ENCODE results near the gene FOXM1.

FOXM1 gene

GRCh38 chr12:2853626-2854025 is 23.3 kb downstream of the FOXM1 start:
- TF ChIP-seq ARNT (IDR thresholded peaks at IDR 0.05) (no peak), L3MBTL2 (conservative IDR thresholded peaks at IDR 0.05) (no peak), NFRKB (IDR thresholded peaks at IDR 0.05) (no peak), PKNOX1 (IDR thresholded peaks at IDR 0.05) (no peak), CTBP1 (IDR thresholded peaks at IDR 0.05; ENCODE audit: borderline replicate concordance) (no peak), BHLHE40 (IDR thresholded peaks at IDR 0.05; ENCODE audit: borderline replicate concordance) (no peak), ZNF384 (IDR thresholded peaks at IDR 0.05) (no peak), TARDBP (IDR thresholded peaks at IDR 0.05) (no peak), SUZ12 (IDR thresholded peaks at IDR 0.05) (no peak), ELF4 (IDR thresholded peaks at IDR 0.05) (no peak), FOXK2 (IDR thresholded peaks at IDR 0.05) (no peak), HDGF (IDR thresholded peaks at IDR 0.05; ENCODE audit: borderline replicate concordance) (no peak), FOXA1 (IDR thresholded peaks at IDR 0.05) (no peak), FOXM1 (IDR thresholded peaks at IDR 0.05; ENCODE audit: borderline replicate concordance) (no peak), LEF1 (IDR thresholded peaks at IDR 0.05; ENCODE audit: borderline replicate concordance) (no peak), SP1 (IDR thresholded peaks at IDR 0.05) (no peak)
- POLR2A ChIA-PET, result interaction anchor here (0.7 to 1.4 kb wide), 3 partner anchors 9 to 27 kb away, joined by 3 to 5 read pairs (median 4); partner anchors contain the start of genes FOXM1 and RHNO1
- DNase-seq (ENCODE audit: extremely low spot score), result peak; percentile 92
- CTCF ChIA-PET, result interaction anchor here (0.6 to 2.1 kb wide), 9 partner anchors 8 to 181 kb away, joined by 3 to 17 read pairs (median 4); no protein-coding TSS in a partner anchor

- ChIA-PET CTCF (no interaction called here), POLR2A (no interaction called here)
- no peak for DNase-seq (ENCODE audit: extremely low spot score)
- TF ChIP-seq PKNOX1 (IDR thresholded peaks at IDR 0.05) (no peak), FOXK2 (IDR thresholded peaks at IDR 0.05) (no peak), L3MBTL2 (conservative IDR thresholded peaks at IDR 0.05) (no peak), LEF1 (IDR thresholded peaks at IDR 0.05; ENCODE audit: borderline replicate concordance) (no peak), NFRKB (IDR thresholded peaks at IDR 0.05) (no peak), SUZ12 (IDR thresholded peaks at IDR 0.05) (no peak), TARDBP (IDR thresholded peaks at IDR 0.05) (no peak), FOXM1 (IDR thresholded peaks at IDR 0.05; ENCODE audit: borderline replicate concordance) (no peak), SP1 (IDR thresholded peaks at IDR 0.05) (no peak), FOXA1 (IDR thresholded peaks at IDR 0.05) (no peak), ZNF384 (IDR thresholded peaks at IDR 0.05) (no peak), ARNT (IDR thresholded peaks at IDR 0.05) (no peak), ELF4 (IDR thresholded peaks at IDR 0.05) (no peak), BHLHE40 (IDR thresholded peaks at IDR 0.05; ENCODE audit: borderline replicate concordance) (no peak), CTBP1 (IDR thresholded peaks at IDR 0.05; ENCODE audit: borderline replicate concordance) (no peak), HDGF (IDR thresholded peaks at IDR 0.05; ENCODE audit: borderline replicate concordance) (no peak)
Measured at GRCh38 chr12:2851931-2852330, 25.0 kb downstream of the FOXM1 start.

DNA sequence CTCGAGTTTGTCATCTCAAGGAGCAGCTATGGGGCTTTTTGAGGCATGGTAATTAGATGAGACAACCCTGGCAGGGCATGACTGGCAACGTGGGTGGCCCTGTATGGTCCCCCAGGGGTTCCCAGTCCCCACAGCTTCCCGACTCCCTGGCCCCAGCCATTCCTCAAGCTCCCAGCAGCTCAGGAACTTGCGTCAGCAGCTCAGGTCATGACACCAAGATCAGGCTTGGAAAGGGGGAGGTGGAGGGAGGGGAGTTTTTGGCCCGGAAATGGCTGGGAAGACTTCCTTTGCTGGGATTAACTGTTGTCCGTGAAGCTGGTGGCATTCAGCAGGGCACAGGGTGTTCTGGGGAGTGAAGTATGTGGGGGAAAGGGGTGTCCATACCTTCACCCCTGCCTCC is 31.7 kb downstream of the FOXM1 start:
- no peak for DNase-seq (ENCODE audit: extremely low spot score)
- TF ChIP-seq ELF4 (IDR thresholded peaks at IDR 0.05), result no peak
- no peak for TF ChIP-seq TARDBP (IDR thresholded peaks at IDR 0.05)
- no peak for TF ChIP-seq CTBP1 (IDR thresholded peaks at IDR 0.05; ENCODE audit: borderline replicate concordance)
- TF ChIP-seq ZNF384 (IDR thresholded peaks at IDR 0.05), result no peak
- no peak for TF ChIP-seq HDGF (IDR thresholded peaks at IDR 0.05; ENCODE audit: borderline replicate concordance)
- no peak for TF ChIP-seq BHLHE40 (IDR thresholded peaks at IDR 0.05; ENCODE audit: borderline replicate concordance)
- no peak for TF ChIP-seq L3MBTL2 (conservative IDR thresholded peaks at IDR 0.05)
- ChIA-PET POLR2A (interaction anchor here (1.1 to 2.1 kb wide), 6 partner anchors 9 to 50 kb away, joined by 3 to 9 read pairs (median 4); partner anchors contain the start of genes FKBP4, FOXM1, ITFG2 and RHNO1), CTCF (interaction anchor here (0.8 to 1.9 kb wide), 7 partner anchors 9 to 228 kb away, joined by 3 to 17 read pairs (median 5); no protein-coding TSS in a partner anchor)

- CTCF ChIA-PET, result interaction anchor here (0.6 to 1.9 kb wide), 6 partner anchors 9 to 571 kb away, joined by 3 to 17 read pairs (median 4); no protein-coding TSS in a partner anchor
- TF ChIP-seq ELF4 (IDR thresholded peaks at IDR 0.05), result no peak
- TF ChIP-seq SP1 (IDR thresholded peaks at IDR 0.05), result no peak
- no peak for TF ChIP-seq FOXA1 (IDR thresholded peaks at IDR 0.05)
- TF ChIP-seq ZNF384 (IDR thresholded peaks at IDR 0.05), result no peak
- TF ChIP-seq PKNOX1 (IDR thresholded peaks at IDR 0.05), result no peak
- no peak for TF ChIP-seq SUZ12 (IDR thresholded peaks at IDR 0.05)
- no peak for TF ChIP-seq FOXK2 (IDR thresholded peaks at IDR 0.05)
- no peak for TF ChIP-seq HDGF (IDR thresholded peaks at IDR 0.05; ENCODE audit: borderline replicate concordance)
- TF ChIP-seq NFRKB (IDR thresholded peaks at IDR 0.05), result no peak
- TF ChIP-seq LEF1 (IDR thresholded peaks at IDR 0.05; ENCODE audit: borderline replicate concordance), result no peak
- no peak for TF ChIP-seq CTBP1 (IDR thresholded peaks at IDR 0.05; ENCODE audit: borderline replicate concordance)
- no peak for TF ChIP-seq BHLHE40 (IDR thresholded peaks at IDR 0.05; ENCODE audit: borderline replicate concordance)
- TF ChIP-seq FOXM1 (IDR thresholded peaks at IDR 0.05; ENCODE audit: borderline replicate concordance), result no peak
- TF ChIP-seq TARDBP (IDR thresholded peaks at IDR 0.05), result no peak
- no peak for TF ChIP-seq ARNT (IDR thresholded peaks at IDR 0.05)
- TF ChIP-seq L3MBTL2 (conservative IDR thresholded peaks at IDR 0.05), result no peak
Measured at GRCh38 chr12:2844786-2845185, 32.2 kb downstream of the FOXM1 start.

GRCh38 chr12:2842948-2843347 is 34.0 kb downstream of the FOXM1 start:
- no peak for TF ChIP-seq FOXM1 (IDR thresholded peaks at IDR 0.05; ENCODE audit: borderline replicate concordance)
- no peak for TF ChIP-seq ARNT (IDR thresholded peaks at IDR 0.05)
- no peak for TF ChIP-seq ELF4 (IDR thresholded peaks at IDR 0.05)
- no peak for TF ChIP-seq HDGF (IDR thresholded peaks at IDR 0.05; ENCODE audit: borderline replicate concordance)
- TF ChIP-seq BHLHE40 (IDR thresholded peaks at IDR 0.05; ENCODE audit: borderline replicate concordance), result no peak
- TF ChIP-seq SP1 (IDR thresholded peaks at IDR 0.05), result no peak
- TF ChIP-seq TARDBP (IDR thresholded peaks at IDR 0.05), result no peak
- ChIA-PET CTCF (no interaction called here), POLR2A (no interaction called here)
- no peak for DNase-seq (ENCODE audit: extremely low spot score)

More at GRCh38 chr12:2844786-2845185, 32.2 kb downstream of the FOXM1 start:
- no peak for DNase-seq (ENCODE audit: extremely low spot score)
- POLR2A ChIA-PET, result interaction anchor here (1.1 to 2.1 kb wide), 5 partner anchors 9 to 49 kb away, joined by 3 to 9 read pairs (median 5); partner anchors contain the start of genes FKBP4, FOXM1, ITFG2 and RHNO1
